MG63 (cell line): ENCODE measurements around the gene SERPINB3. TPM values are rescaled to one million over a fixed set of nuclear protein-coding genes. Genes with fewer than 3 reads are reported as not detected.

Experiments used
- DNase-seq: peaks from one replicate; pipeline ENCODE4 v3.0.0-alpha.2; 2020
- H3K27me3 ChIP-seq: fragments of 250-450 bp; sonication (Bioruptor Pico); 2 replicates; pipeline ENCODE4 v1.5.1; 2020; ENCODE audit warnings: mild to moderate bottlenecking, moderate library complexity
- H3K36me3 ChIP-seq: fragments of 250-450 bp; sonication (Bioruptor Pico); 2 replicates; pipeline ENCODE4 v1.5.1; 2020; ENCODE audit warnings: mild to moderate bottlenecking, moderate library complexity
- H3K4me3 ChIP-seq: fragments of 250-450 bp; sonication (Bioruptor Pico); 2 replicates; pipeline ENCODE4 v1.5.1; 2020; ENCODE audit warnings: mild to moderate bottlenecking, moderate library complexity
- H3K9me3 ChIP-seq: fragments of 250-450 bp; sonication (Bioruptor Pico); 2 replicates; pipeline ENCODE4 v1.5.1; 2020; ENCODE audit warnings: mild to moderate bottlenecking, moderate library complexity
- total RNA-seq: library from RNA; depleted of rRNA; stranded (reverse); fragments of >200 nt; shearing (Covaris generic); gene quantifications from 2 replicates; pipeline ENCODE4 v1.2.3, GENCODE V29; 2014; ENCODE audit warnings: low replicate concordance; rRNA removed

SERPINB3 gene
- total RNA-seq, 1 experiment from 2014 or later = not detected

DNA sequence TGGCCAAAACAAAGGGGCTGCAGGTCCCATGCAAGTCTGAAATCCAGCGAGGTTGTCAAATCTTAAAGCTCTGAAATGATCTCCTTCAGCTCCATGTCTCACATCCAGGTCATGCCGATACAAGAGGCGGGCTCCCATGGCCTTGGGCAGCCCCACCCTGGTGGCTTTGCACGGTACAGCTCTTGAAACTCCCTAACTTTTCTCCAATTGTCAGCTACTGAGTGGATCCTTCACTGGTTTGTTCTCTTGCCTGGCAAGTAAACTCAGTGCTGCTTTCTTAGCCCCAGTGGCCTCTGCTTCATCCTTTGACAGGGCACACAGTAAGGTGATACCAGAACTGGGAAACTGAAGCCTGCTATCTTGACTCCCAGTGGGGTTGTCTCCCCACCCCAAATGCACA lies 48.3 kb downstream of the SERPINB3 start:
- Histone ChIP-seq H3K4me3 (no peak overlapping the region), H3K27me3 (no peaks in the 10 kb centered on the region), H3K36me3 (no peaks in the 10 kb centered on the region), H3K9me3 (no peaks in the 10 kb centered on the region)
- DNase-seq = no peak

DNA sequence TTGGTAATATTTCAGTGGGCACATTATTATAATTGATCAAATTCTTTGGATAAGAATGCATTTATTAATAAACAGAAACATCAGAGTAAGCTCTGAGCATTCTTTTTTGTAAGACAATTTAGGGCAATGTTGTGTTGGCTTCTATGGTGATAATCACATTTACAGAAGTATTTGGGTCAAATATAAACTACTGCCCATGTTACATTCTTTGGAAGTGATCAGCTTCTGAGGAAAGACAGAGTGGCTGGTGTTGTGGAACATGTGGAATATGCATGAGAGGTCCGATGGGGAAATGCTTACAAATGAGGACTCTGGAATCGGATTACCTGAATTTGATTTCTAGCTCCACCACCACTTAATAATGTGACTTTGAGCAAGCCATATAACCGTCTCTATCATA lies 55.2 kb downstream of the SERPINB3 start:
- no peak for DNase-seq
- no peaks in the 10 kb centered on the region for H3K9me3 ChIP-seq
- H3K4me3 ChIP-seq = no peak overlapping the region
- no peaks in the 10 kb centered on the region for H3K36me3 ChIP-seq
- no peaks in the 10 kb centered on the region for H3K27me3 ChIP-seq

Other genes starting within 250 kb of the SERPINB3 start
- gene VPS4B, start 239.4 kb downstream of the SERPINB3 start, total RNA-seq = 28.9 and 43.9 TPM in 2 replicates
- 37.8 and 43.9 TPM in 2 replicates for gene SERPINB5, start 184.9 kb downstream of the SERPINB3 start, total RNA-seq
- gene SERPINB12, start 119.5 kb downstream of the SERPINB3 start, total RNA-seq = not detected in 2 replicates
- not detected in 2 replicates for gene SERPINB13, start 74.5 kb downstream of the SERPINB3 start, total RNA-seq
- gene SERPINB4, start 17.6 kb downstream of the SERPINB3 start, total RNA-seq = not detected in 2 replicates
- gene SERPINB11, start 41.1 kb upstream of the SERPINB3 start, total RNA-seq = not detected in 2 replicates
- gene SERPINB7, start 113.5 kb upstream of the SERPINB3 start, total RNA-seq = 0.99 and 4.7 TPM in 2 replicates
- gene SERPINB2, start 225.8 kb upstream of the SERPINB3 start, total RNA-seq = not detected in 2 replicates
- not detected in 2 replicates for gene SERPINB10, start 246.1 kb upstream of the SERPINB3 start, total RNA-seq